ENCODE data around the gene GMPR.

Gene GMPR

DNA sequence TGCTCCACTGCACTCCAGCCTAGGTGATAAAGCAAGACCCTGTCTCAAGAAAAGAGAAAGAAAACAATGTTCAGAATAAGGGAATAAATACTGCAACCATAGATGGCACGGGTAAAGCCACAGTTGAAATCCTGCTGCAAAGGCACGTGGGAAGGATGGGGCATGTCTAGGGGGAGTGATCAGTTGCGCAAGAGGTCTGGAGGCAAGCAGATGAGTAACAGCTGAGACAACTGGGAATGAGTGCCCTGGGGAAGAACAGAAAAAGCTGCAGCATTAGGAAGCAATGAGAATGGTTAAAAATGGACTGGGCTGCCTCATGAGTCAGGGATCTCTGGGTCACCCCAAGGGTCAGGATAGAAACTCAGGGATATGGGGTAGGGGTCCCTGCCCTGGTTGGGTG is 96.3 kb downstream of the GMPR start:
- no peak for DNase-seq

DNA sequence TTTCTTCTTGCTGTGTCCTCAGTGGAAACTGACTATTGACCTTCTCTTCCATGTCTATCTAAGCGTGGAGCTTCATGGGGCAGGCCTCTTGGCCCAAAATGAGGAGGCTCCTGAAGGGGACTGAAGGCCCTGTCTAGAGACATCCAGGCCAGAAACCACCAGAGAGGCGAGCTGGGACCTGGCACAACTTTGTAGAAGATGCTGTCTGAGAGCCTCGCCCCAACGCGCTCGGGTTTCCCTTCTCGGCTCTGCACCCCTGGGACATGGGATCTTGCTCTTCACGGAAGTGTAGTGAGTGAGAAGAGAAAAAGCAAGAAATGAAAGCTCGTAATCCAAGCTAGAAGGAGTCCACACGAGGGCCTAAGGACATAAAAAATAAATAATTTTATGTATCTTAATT is 96.8 kb downstream of the GMPR start:
- no peak for DNase-seq

DNA sequence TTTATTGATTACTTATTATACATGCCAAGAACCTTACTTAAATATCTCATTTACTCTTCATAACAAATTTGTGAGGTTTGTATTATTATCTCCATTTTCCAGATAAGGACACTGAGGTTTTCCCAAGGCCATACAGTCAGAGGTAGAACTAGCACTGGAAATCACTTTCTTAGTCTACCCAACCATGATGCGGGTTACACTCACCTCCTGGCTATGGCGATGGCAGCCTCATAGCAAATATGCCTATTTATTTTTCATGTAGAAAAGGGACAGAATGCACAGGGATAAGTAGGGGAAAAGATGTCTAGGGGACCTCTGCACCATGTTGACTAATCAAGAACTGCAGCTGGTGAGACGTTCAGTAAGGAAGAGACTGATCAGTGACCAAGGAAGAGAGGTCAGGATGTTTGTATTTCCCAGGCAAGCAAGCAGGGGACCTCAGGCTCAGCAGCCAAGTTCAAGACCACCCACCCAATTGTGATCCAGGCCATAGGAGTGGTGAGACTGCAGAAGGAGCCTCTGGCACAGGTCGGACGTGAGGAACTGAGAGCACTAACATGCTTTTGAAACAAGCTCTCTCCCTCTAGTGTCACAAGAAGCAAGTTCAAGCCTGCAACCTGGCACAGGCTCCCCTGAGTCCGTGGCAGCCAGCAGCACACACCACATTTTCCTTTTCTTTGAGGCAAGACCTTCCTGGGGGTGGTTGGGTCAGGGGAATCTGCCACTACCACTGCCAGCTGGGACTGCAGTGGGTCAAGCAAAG is 97.8 kb downstream of the GMPR start:
- no peak for DNase-seq

DNA sequence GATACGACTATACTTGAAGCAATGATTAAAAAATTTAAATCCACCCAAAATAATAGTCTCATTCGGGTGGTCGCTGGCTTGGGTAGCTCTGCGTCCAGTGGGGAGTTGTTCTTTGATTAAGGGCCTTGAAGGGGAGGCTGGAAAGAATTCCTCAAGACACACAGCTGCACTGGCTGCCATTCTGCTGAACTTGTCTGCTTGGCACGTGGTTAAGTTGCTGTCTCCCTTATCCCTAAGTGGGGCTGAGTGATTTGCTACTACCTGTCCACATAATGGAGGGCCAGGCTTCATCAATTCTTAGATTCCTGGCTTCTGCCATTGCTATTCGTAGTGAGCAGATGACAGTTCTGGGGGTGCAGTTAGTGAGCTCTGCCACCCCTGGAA is 98.5 kb downstream of the GMPR start:
- DNase-seq, result no peak

DNA sequence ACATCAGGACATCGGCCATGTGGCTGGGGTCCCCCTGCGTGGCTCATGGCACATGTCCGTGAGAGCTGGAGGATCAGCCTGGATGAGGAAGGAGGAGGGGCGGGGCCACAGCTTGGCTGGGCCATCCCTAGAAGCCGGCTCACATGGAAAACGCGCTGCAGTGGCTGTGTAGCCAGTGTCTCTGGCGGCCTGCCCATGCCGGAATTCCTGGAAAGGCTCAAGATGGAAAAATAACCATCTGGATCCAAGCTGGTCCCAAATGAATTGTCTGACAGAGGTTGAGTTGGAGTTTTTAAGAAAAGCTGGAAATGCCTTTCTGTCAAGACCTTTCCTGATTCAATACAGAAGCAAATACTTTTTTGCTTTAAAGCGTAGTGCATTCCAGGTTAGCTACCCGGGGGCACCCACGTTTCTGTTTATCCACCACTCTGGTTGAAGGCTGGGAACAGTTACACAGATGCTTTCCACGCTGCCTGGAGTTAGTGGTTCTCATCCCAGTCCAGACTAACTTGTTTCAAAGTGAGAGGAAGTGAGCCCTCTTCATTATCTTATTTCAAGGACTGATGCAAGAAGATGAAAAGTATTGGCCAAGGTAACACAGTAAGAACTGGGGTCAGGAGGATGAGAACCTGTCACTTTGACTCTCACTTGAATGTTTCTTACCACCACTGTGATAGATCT is 99.0 kb downstream of the GMPR start:
- no peak for DNase-seq

DNA sequence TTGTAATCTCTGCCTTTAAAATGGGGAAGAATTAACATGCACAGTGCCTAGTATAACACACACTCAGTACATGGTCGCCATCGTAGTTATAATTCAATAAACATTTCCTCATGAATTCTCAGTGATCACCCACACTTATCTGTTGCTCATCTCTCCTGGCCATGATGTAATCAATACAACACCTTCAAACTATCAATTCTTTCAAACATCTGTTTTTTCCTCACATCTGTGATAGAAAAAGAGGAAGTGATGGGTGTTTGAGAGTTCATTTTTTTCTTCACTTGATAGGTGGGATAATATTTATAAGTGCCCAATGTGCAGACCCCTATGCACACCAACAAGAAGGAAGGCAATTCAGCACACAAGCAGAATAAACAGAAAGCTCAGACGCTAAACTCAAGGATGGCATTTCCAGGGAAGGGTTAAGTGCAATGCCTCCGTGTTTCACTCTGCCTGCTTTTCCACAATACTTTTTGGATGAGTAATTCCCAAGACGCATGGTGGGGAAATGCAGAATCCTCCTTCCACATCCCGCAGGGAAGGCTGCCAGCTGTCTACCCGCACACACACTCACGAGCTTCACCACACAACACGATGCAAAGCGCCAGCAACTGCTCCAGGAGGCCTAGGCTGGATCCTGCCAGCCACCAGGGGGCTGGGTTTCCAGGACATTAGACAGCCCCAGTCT is 100.3 kb downstream of the GMPR start:
- no peak for DNase-seq

DNA sequence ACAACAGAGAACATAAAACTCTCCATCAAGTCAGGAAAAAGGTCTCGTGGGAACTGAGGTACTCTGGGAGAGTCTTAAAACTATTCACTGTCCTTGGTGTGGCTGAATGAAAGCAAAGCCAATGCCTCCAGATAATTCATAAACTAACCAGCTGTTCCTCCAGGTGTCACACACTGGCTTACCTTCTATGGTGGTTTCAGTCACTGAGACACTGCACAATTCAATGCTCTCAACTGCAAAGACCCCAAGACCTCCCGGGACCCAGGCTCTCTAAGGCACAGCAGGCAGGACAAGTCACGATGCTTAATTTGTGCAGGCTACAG is 100.8 kb downstream of the GMPR start:
- DNase-seq, result no peak

DNA sequence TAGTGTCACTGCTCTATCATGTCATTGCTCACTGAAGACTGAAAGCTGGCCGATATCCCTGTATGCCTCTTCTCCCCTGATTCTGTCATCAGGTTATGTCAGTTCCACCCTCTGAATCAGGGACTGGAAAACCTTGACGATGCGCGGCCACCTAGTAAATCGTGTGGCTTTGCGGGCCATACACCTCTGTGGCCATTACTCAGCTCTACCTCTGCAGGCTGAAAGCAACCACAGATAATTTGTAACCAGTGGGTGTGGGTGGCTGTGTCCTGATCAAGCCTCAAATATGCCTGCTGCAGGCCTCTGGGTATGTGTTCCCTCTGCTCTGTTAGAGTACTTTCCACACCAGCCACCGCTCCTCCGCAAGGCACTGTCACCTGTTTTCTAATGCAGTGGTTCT is 105.2 kb downstream of the GMPR start:
- DNase-seq, result no peak

DNA sequence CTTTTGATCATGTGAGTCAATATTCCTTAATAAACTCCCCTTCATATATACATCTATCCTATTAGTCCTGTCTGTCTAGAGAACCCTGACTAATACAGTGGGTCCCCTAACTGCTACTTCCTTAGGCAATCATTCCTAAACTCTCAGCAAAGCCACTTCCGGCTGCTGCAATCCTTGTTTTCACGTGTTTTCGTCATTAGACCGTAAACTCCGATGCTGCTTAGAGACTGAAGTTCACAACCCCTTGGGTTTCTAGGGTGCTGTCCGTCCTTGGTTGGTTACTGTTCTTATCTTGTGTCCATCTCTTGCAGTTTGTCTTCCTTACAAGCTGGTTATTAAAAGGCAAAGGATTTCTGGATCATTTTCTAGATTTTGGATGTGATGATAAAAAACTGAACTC is 106.4 kb downstream of the GMPR start:
- no peak for DNase-seq
